ENCODE results near the gene PTTG1IP. TPM values are rescaled to one million over a fixed set of nuclear protein-coding genes. Genes with fewer than 3 reads are reported as not detected.
A peak's percentile ranks its signal among the peaks of the same experiment; 100 is the strongest.

The PTTG1IP gene
- total and polyA plus RNA-seq, 10 of the 15 experiments (the other 5 are each of a cell fraction or from before 2014, with no cell fraction given), result 2.4 to 56.4 (median 44.4) TPM

GRCh38 chr21:44817914-44818639 is 55.4 kb downstream of the PTTG1IP start, which contains the start of gene SUMO3 (continued):
- no peak for TF ChIP-seq RBBP5 (conservative IDR thresholded peaks at IDR 0.05)
- TF ChIP-seq CBX5 (IDR thresholded peaks at IDR 0.05; ENCODE audit: low read depth), result no peak
- TF ChIP-seq ZNF207 (IDR thresholded peaks at IDR 0.05; ENCODE audit: borderline replicate concordance), result peak; percentile 82; the same call in 1 of the 2 replicates
- TF ChIP-seq, protein P1, sequence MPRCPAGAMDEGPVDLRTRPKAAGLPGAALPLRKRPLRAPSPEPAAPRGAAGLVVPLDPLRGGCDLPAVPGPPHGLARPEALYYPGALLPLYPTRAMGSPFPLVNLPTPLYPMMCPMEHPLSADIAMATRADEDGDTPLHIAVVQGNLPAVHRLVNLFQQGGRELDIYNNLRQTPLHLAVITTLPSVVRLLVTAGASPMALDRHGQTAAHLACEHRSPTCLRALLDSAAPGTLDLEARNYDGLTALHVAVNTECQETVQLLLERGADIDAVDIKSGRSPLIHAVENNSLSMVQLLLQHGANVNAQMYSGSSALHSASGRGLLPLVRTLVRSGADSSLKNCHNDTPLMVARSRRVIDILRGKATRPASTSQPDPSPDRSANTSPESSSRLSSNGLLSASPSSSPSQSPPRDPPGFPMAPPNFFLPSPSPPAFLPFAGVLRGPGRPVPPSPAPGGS (IDR thresholded peaks at IDR 0.05; ENCODE audit: borderline replicate concordance, insufficient read depth, low read depth, low read length, poor library complexity, severe bottlenecking), result no peak
- 0 out of 2 replicates have a peak, but pooled peaks have one; percentile 15 for TF ChIP-seq PAX5 (IDR thresholded peaks at IDR 0.05; ENCODE audit: borderline replicate concordance, low read depth, low read length)
- TF ChIP-seq DPF2 (IDR thresholded peaks at IDR 0.05), result peak; percentile 79
- peak; percentile 29; the same call in 1 of the 2 replicates for TF ChIP-seq HCFC1 (IDR thresholded peaks at IDR 0.05; ENCODE audit: low read length)
- TF ChIP-seq, protein P2, sequence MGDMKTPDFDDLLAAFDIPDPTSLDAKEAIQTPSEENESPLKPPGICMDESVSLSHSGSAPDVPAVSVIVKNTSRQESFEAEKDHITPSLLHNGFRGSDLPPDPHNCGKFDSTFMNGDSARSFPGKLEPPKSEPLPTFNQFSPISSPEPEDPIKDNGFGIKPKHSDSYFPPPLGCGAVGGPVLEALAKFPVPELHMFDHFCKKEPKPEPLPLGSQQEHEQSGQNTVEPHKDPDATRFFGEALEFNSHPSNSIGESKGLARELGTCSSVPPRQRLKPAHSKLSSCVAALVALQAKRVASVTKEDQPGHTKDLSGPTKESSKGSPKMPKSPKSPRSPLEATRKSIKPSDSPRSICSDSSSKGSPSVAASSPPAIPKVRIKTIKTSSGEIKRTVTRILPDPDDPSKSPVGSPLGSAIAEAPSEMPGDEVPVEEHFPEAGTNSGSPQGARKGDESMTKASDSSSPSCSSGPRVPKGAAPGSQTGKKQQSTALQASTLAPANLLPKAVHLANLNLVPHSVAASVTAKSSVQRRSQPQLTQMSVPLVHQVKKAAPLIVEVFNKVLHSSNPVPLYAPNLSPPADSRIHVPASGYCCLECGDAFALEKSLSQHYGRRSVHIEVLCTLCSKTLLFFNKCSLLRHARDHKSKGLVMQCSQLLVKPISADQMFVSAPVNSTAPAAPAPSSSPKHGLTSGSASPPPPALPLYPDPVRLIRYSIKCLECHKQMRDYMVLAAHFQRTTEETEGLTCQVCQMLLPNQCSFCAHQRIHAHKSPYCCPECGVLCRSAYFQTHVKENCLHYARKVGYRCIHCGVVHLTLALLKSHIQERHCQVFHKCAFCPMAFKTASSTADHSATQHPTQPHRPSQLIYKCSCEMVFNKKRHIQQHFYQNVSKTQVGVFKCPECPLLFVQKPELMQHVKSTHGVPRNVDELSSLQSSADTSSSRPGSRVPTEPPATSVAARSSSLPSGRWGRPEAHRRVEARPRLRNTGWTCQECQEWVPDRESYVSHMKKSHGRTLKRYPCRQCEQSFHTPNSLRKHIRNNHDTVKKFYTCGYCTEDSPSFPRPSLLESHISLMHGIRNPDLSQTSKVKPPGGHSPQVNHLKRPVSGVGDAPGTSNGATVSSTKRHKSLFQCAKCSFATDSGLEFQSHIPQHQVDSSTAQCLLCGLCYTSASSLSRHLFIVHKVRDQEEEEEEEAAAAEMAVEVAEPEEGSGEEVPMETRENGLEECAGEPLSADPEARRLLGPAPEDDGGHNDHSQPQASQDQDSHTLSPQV (IDR thresholded peaks at IDR 0.05), result peak; percentile 66; the same call in 1 of the 2 replicates
- TF ChIP-seq SP1 (IDR thresholded peaks at IDR 0.05; ENCODE audit: low read depth, low read length), result no peak
- peak; percentile 89 for TF ChIP-seq BACH1 (IDR thresholded peaks at IDR 0.05; ENCODE audit: borderline replicate concordance)
- TF ChIP-seq NKRF (conservative IDR thresholded peaks at IDR 0.05), result peak; percentile 70; the same call in 1 of the 2 replicates
- TF ChIP-seq HSF1 (IDR thresholded peaks at IDR 0.05; ENCODE audit: low read depth, low read length), result no peak
- TF ChIP-seq SREBF1 (IDR thresholded peaks at IDR 0.05; ENCODE audit: low read length), result no peak
- peak; percentile 74; the same call in 1 of the 2 replicates for TF ChIP-seq NFYB (IDR thresholded peaks at IDR 0.05; ENCODE audit: insufficient read depth, low read depth, low read length)
- peak; percentile 38; the same call in 1 of the 2 replicates for TF ChIP-seq CREM (IDR thresholded peaks at IDR 0.05; ENCODE audit: low read depth)
- TF ChIP-seq POLR2AphosphoS2 (IDR thresholded peaks at IDR 0.05; ENCODE audit: low read depth, low read length), result peak; percentile 55; the same call in 1 of the 2 replicates
- no peak for TF ChIP-seq IRF5 (IDR thresholded peaks at IDR 0.05; ENCODE audit: borderline replicate concordance)
- TF ChIP-seq ZZZ3 (IDR thresholded peaks at IDR 0.05; ENCODE audit: control insufficient read depth, insufficient read length, low read depth), result no peak
